ENCODE data around the gene SRSF6. TPM values are rescaled to one million over a fixed set of nuclear protein-coding genes. Genes with fewer than 3 reads are reported as not detected.

Gene SRSF6
- total RNA-seq, 2 experiments from 2014 or later, result 166 to 172 TPM

GRCh38 chr20:43508604-43509040 is 50.9 kb downstream of the SRSF6 start:
- ChIA-PET POLR2A (no interaction called here), CTCF (interaction anchor here (0.8 to 1.3 kb wide), 3 partner anchors 14 to 21 kb away, joined by 3 to 4 read pairs (median 3); no protein-coding TSS in a partner anchor)
- H3K36me3 Mint-ChIP-seq (ENCODE audit: low read depth), result peaks cover 2% of the 10 kb centered on the region
- H3K4me3 Mint-ChIP-seq, result peak overlapping the region; percentile 65
- peaks cover 6% of the 10 kb centered on the region for H3K4me1 Mint-ChIP-seq
- H3K27ac Mint-ChIP-seq, result no peak overlapping the region
- peaks cover 50% of the 10 kb centered on the region for H3K27me3 Mint-ChIP-seq
- no peak for DNase-seq
- H3K9me3 Mint-ChIP-seq, result no peaks in the 10 kb centered on the region

DNA sequence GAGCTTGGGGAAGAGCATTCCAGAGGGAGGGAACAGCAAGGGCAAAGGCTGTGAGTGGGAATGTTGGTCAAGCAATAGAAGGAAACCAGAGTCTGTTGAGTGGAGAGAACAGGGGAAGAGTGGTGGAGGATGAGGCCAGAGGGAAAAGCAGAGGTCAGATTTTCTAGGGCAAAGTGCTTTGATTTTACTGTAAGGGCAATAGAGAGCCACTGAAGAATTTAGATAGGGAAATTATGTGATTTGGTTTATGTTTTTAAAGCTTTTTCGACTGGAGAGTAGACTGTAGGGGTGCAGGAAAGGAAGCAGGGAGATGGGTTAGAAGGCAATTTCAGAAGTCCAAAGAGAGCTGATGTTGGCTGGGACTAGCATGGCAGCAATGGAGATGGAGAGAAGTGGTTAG is 54.2 kb downstream of the SRSF6 start:
- no peak for DNase-seq
- ChIA-PET CTCF (interaction anchor here (0.6 kb wide), 1 partner anchor 334 kb away, joined by 3 read pairs; no protein-coding TSS in a partner anchor), POLR2A (no interaction called here)
- no peak overlapping the region for H3K27ac Mint-ChIP-seq
- H3K27me3 Mint-ChIP-seq, result peaks cover 27% of the 10 kb centered on the region
- no peak overlapping the region for H3K4me3 Mint-ChIP-seq
- peaks cover 20% of the 10 kb centered on the region for H3K4me1 Mint-ChIP-seq
- no peaks in the 10 kb centered on the region for H3K9me3 Mint-ChIP-seq
- peaks cover 2% of the 10 kb centered on the region for H3K36me3 Mint-ChIP-seq (ENCODE audit: low read depth)

- Mint-ChIP-seq H3K27me3 (peaks cover 15% of the 10 kb centered on the region), H3K4me1 (peaks cover 18% of the 10 kb centered on the region), H3K27ac (peak overlapping the region; percentile 77), H3K4me3 (peak overlapping the region; percentile 91), H3K9me3 (no peaks in the 10 kb centered on the region), H3K36me3 (ENCODE audit: low read depth) (peaks cover 2% of the 10 kb centered on the region)
- no peak for DNase-seq
- ChIA-PET CTCF (interaction anchor here (1.0 to 1.3 kb wide), 2 partner anchors 14 to 237 kb away, joined by 4 read pairs; no protein-coding TSS in a partner anchor), POLR2A (no interaction called here)
Observed at GRCh38 chr20:43513372-43513930, 55.8 kb downstream of the SRSF6 start.

Other genes with a start within 250 kb of the SRSF6 start
- 1 to 10 TPM; 6.7 to 7.9 TPM for gene L3MBTL1, start 49.8 kb downstream of the SRSF6 start, total RNA-seq
- under 1 TPM; 0.37 to 0.40 TPM for gene SGK2, start 101.1 kb downstream of the SRSF6 start, total RNA-seq
- 10 to 100 TPM; 14.0 to 15.8 TPM for gene IFT52, start 133.0 kb downstream of the SRSF6 start, total RNA-seq
- 100 to 1,000 TPM; 106 to 110 TPM for gene MYBL2, start 209.2 kb downstream of the SRSF6 start, total RNA-seq